K562 (cell line): Measurements from ENCODE around the gene SETD4. TPM values are rescaled to one million over a fixed set of nuclear protein-coding genes. Genes with fewer than 3 reads are reported as not detected.

Source experiments
- polyA plus RNA-seq, 8 experiments: library from polyadenylated mRNA; depleted of rRNA in 4 of 8; stranded (reverse) in 5 of 8; unstranded in 3 of 8; fragments of >200 nt; fragmentation: Nextera tagmentation in 2 of 8; fragmentation: Illumina TruSeq in 1 of 8; extraction: Ambion mirVana in 2 of 8; extraction: Trizol in 1 of 8; gene quantifications; 2 replicates each; pipeline versions ENCODE4 v1.2.1 to v1.2.3, GENCODE V29; 2011 to 2014; ENCODE audit warnings: inconsistent platforms in 1 of 8, missing spikeins in 1 of 8
- total RNA-seq, 7 experiments: library from RNA; depleted of rRNA in 6 of 7; stranded (reverse); fragments of >200 nt in 6 of 7; fragmentation: Illumina TruSeq in 2 of 7; extraction: Trizol in 2 of 7; gene quantifications; 2 replicates each; pipeline versions ENCODE4 v1.2.1 to v1.2.3, GENCODE V29; 2011 to 2021; ENCODE audit warnings: low replicate concordance in 1 of 7
- TF ChIP-seq, protein P1 (sequence below), 2 experiments: fragments of 450-650 bp; formaldehyde crosslinking in 1 of 2; IDR thresholded peaks; 2 replicates each; pipeline versions ENCODE4 v1.4.0 to v1.6.1; 2014 to 2020; ENCODE audit warnings: mild to moderate bottlenecking in 2 of 2, borderline replicate concordance in 1 of 2, low read depth in 1 of 2

Gene SETD4
- total and polyA plus RNA-seq, 9 of the 15 experiments (the other 6 are each of a cell fraction or from before 2014, with no cell fraction given): 16.1 to 51.3 (median 25.7) TPM

DNA sequence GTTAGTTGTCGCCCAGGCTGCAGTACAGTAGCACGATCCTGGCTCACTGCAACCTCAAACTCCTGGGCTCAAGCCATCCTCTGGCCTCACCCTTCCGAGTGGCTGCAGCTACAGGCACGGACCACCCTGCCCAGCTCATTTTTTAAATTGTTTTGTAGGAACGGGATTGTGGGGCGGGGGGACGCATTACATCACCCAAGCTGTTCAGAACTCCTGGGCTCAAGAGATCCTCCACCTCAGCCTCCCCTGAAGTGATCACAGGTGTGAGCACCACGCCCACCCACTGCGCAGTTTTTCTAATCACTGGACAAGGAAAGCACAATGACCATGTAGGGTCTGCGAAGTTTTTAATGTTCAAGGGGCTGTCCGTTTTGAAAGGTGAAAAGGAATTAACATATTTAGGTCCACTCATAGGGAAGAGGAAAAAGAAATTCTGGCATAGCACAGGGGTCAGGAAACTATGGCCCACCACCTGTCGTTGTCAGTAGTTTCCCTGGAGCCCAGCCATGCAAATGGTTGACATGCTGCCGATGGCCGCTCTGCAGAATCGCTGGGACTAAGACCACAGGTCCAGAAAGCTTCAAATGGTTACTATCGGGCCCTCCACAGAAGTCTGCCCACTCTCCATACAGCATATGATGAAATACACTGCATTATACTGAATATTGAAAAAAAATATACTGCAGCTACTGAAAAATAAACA, 26.0 kb downstream of the SETD4 start (continued):
- TF ChIP-seq, protein P1, sequence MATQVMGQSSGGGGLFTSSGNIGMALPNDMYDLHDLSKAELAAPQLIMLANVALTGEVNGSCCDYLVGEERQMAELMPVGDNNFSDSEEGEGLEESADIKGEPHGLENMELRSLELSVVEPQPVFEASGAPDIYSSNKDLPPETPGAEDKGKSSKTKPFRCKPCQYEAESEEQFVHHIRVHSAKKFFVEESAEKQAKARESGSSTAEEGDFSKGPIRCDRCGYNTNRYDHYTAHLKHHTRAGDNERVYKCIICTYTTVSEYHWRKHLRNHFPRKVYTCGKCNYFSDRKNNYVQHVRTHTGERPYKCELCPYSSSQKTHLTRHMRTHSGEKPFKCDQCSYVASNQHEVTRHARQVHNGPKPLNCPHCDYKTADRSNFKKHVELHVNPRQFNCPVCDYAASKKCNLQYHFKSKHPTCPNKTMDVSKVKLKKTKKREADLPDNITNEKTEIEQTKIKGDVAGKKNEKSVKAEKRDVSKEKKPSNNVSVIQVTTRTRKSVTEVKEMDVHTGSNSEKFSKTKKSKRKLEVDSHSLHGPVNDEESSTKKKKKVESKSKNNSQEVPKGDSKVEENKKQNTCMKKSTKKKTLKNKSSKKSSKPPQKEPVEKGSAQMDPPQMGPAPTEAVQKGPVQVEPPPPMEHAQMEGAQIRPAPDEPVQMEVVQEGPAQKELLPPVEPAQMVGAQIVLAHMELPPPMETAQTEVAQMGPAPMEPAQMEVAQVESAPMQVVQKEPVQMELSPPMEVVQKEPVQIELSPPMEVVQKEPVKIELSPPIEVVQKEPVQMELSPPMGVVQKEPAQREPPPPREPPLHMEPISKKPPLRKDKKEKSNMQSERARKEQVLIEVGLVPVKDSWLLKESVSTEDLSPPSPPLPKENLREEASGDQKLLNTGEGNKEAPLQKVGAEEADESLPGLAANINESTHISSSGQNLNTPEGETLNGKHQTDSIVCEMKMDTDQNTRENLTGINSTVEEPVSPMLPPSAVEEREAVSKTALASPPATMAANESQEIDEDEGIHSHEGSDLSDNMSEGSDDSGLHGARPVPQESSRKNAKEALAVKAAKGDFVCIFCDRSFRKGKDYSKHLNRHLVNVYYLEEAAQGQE (IDR thresholded peaks at IDR 0.05; ENCODE audit: borderline replicate concordance): no peak
- TF ChIP-seq, protein P1 (CRISPR knock-in tag; IDR thresholded peaks at IDR 0.05; ENCODE audit: low read depth): no peak
- TF ChIP-seq, all 486 proteins: peak for 0
